Endothelial cell (in vitro differentiated cells): ENCODE results near the gene CHRNB2. TPM values are rescaled to one million over a fixed set of nuclear protein-coding genes. Genes with fewer than 3 reads are reported as not detected.

Experiments
- DNase-seq: peaks from one replicate; pipeline ENCODE4 v3.0.0; 2021; ENCODE audit warnings: low spot score
- H3K27ac Mint-ChIP-seq: one replicate; pipeline ENCODE4 v1.8.0; 2021; ENCODE audit warnings: mixed read lengths, inconsistent platforms; ENCODE audit not compliant: unreplicated experiment
- H3K27me3 Mint-ChIP-seq: one replicate; pipeline ENCODE4 v1.8.0; 2021; ENCODE audit warnings: mild to moderate bottlenecking, moderate library complexity, mixed read lengths, inconsistent platforms; ENCODE audit not compliant: unreplicated experiment
- H3K36me3 Mint-ChIP-seq: one replicate; pipeline ENCODE4 v1.8.0; 2021; ENCODE audit warnings: mild to moderate bottlenecking, low read depth, mixed read lengths, inconsistent platforms; ENCODE audit not compliant: unreplicated experiment
- H3K4me1 Mint-ChIP-seq: one replicate; pipeline ENCODE4 v1.8.0; 2021; ENCODE audit warnings: mild to moderate bottlenecking, mixed read lengths, inconsistent platforms; ENCODE audit not compliant: unreplicated experiment
- H3K4me3 Mint-ChIP-seq: one replicate; pipeline ENCODE4 v1.8.0; 2021; ENCODE audit warnings: mild to moderate bottlenecking, mixed read lengths, inconsistent platforms; ENCODE audit not compliant: unreplicated experiment
- H3K9me3 Mint-ChIP-seq: one replicate; pipeline ENCODE4 v1.8.0; 2021; ENCODE audit warnings: mixed read lengths, inconsistent platforms; ENCODE audit not compliant: unreplicated experiment
- total RNA-seq: library from RNA; stranded (reverse); fragmentation: NEBNext Ultra II Directional; extraction: Animal tissue kit (Norgen Biotek cat#: 25700); gene quantifications from one replicate; pipeline ENCODE4 v1.2.1, GENCODE V29; 2021; ENCODE audit not compliant: unreplicated experiment
- TF ChIP-seq, protein P1 (sequence below): fragments of 200-600 bp; sonication (generic); IDR thresholded peaks from one replicate; pipeline ENCODE4 v1.5.0; 2021; ENCODE audit warnings: antibody characterized with exemption; ENCODE audit not compliant: unreplicated experiment

The CHRNB2 gene
- total RNA-seq, 1 donor from 2014 or later, result 0.44 TPM

DNA sequence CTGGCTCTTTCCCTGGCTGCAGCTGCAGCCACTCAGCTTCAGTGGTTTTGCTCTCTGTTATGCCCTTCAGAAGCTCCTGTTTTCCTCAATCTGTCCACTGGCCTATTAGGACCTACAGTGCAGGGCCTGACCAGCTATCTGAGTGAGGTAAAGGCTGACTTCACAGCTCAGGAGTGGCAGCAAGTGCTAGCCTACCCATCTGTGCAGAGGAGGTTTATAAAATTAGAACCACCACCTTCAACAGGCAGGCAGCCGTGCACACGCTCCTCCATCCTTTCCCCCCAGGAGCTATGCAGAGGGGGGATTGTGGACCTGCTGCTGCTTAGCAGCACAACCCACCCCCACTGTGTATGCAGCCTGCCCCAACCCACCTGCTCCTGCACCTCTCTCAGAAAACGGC, 32.1 kb downstream of the CHRNB2 start:
- Mint-ChIP-seq H3K9me3 (no peaks in the 10 kb centered on the region), H3K4me1 (peaks cover 16% of the 10 kb centered on the region), H3K4me3 (peak overlapping the region; percentile 67), H3K27ac (no peak overlapping the region), H3K27me3 (peaks cover 3% of the 10 kb centered on the region), H3K36me3 (peaks cover 56% of the 10 kb centered on the region)
- TF ChIP-seq, protein P1, sequence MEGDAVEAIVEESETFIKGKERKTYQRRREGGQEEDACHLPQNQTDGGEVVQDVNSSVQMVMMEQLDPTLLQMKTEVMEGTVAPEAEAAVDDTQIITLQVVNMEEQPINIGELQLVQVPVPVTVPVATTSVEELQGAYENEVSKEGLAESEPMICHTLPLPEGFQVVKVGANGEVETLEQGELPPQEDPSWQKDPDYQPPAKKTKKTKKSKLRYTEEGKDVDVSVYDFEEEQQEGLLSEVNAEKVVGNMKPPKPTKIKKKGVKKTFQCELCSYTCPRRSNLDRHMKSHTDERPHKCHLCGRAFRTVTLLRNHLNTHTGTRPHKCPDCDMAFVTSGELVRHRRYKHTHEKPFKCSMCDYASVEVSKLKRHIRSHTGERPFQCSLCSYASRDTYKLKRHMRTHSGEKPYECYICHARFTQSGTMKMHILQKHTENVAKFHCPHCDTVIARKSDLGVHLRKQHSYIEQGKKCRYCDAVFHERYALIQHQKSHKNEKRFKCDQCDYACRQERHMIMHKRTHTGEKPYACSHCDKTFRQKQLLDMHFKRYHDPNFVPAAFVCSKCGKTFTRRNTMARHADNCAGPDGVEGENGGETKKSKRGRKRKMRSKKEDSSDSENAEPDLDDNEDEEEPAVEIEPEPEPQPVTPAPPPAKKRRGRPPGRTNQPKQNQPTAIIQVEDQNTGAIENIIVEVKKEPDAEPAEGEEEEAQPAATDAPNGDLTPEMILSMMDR, result no peak
- DNase-seq, result no peak

DNA sequence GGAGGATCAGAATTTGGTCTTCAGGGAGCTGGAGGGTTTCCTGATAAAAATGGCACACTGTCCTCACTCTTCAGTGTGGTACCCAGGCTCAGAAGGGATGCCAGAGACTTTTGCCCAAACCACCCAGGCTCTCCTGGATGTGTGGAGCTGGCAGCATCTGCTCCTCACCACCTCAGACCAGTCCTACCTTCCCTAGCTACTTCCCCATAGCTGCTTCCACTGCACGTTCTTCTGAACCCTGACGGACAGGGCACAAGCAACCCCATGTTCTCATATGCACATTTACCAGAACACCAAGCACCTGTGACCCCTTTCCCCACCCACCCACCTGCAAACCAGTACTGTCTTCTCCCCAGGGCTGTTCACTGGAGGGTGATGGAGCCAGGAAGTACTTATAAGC, 35.7 kb downstream of the CHRNB2 start:
- peaks cover 6% of the 10 kb centered on the region for H3K27me3 Mint-ChIP-seq
- no peaks in the 10 kb centered on the region for H3K9me3 Mint-ChIP-seq
- H3K27ac Mint-ChIP-seq, result no peak overlapping the region
- H3K36me3 Mint-ChIP-seq, result peaks cover 34% of the 10 kb centered on the region
- peaks cover 33% of the 10 kb centered on the region for H3K4me1 Mint-ChIP-seq
- no peak for DNase-seq
- TF ChIP-seq, protein P1, result no peak
- H3K4me3 Mint-ChIP-seq, result no peak overlapping the region

DNA sequence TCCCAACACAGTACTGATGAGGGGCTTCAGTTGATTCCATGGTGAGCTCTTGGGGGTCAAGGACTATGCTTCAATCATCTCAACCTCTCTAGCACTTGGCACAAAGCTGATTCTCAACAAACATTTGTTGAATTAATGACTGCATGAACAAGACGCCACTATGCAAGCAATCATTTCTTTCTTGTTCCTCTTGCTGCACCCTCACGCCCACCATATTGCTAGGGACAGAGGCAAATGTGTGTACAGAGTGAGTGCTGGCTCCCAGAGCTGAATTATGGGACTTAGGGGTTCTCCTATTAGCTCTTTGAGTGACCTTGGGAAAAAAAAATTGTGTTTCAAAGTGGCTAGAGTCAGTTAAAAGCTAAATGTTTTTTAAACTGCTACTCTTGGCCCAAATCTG, 38.0 kb downstream of the CHRNB2 start:
- Mint-ChIP-seq H3K27ac (peak overlapping the region; percentile 64), H3K36me3 (peaks cover 26% of the 10 kb centered on the region), H3K27me3 (peaks cover 6% of the 10 kb centered on the region), H3K9me3 (no peaks in the 10 kb centered on the region), H3K4me1 (peaks cover 40% of the 10 kb centered on the region), H3K4me3 (no peak overlapping the region)
- no peak for DNase-seq
- TF ChIP-seq, protein P1, result no peak

DNA sequence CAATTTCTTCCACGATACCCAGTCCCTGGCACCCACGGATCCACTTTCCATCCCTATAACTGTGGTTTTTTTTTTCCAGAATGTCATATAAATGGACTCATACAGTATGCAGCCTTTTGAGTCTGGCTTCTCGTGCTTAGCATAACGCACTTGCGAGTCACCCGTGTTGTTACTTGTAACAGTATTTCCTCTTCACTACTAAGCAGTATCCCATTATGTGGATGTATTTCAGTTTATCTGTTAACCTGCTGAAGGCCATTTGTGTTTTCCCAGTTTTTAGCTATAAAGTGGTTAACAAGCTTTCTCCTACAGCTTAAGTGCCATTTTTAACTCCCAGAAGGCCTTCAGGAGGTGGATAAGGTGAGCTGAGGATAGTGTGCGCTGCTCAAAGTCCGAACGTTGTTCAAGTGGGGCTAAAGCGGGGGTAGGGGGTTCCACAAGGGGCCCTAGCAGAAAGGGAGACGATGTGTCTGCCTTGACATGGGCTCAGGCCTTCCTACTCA, 39.6 kb downstream of the CHRNB2 start:
- H3K36me3 Mint-ChIP-seq, result peaks cover 10% of the 10 kb centered on the region
- H3K9me3 Mint-ChIP-seq, result no peaks in the 10 kb centered on the region
- no peak for DNase-seq
- TF ChIP-seq, protein P1, result no peak
- H3K27ac Mint-ChIP-seq, result peak overlapping the region; percentile 99
- H3K4me3 Mint-ChIP-seq, result peak overlapping the region; percentile 99
- peaks cover 6% of the 10 kb centered on the region for H3K27me3 Mint-ChIP-seq
- peaks cover 47% of the 10 kb centered on the region for H3K4me1 Mint-ChIP-seq

DNA sequence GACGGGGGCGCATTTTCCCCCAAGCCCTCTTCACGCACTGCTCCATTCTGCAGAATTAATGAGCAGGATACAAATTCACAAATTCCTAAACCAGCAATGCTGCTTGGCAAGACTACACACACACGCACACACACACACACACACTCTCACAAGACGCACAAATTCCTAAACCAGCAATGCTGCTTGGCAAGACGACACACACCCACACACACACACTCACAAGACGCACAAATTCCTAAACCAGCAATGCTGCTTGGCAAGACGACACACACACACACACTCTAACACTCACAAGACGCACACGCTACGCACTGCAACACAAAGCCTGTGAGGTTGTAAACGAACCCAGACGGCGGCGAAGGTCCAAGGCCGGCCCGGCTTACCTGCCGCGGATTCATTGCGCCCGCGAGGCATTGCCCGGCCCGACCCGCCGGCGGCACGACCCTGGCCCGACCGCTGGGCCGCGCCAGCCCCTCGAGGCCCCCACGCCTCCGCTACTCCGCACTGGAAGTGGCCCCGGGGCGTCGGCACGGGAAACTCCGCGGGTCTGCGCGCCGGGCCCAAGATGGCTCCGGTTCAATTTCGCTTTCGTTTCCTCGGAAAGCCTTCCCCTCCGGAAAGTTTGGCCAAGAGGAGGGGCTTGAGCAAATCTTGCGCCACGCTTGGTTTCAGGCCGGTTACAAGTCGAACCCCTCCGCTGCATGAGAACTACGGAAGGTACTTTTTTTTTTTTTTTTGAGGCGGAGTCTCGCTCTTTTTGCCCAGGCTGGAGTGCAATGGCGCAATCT, 40.2 kb downstream of the CHRNB2 start, which contains the start of gene ADAR:
Gene ADAR, minus strand, starts transcription at position 578 of the 788 bp plus-strand sequence. Its CDS starts 180 bp downstream, at position 398.
- Mint-ChIP-seq H3K36me3 (peaks cover 10% of the 10 kb centered on the region), H3K4me1 (peaks cover 47% of the 10 kb centered on the region), H3K27me3 (peaks cover 6% of the 10 kb centered on the region), H3K27ac (peak within 1 kb of the TSS; percentile 99), H3K4me3 (peak within 1 kb of the TSS; percentile 99), H3K9me3 (no peaks in the 10 kb centered on the region)
- TF ChIP-seq, protein P1, result no peak
- peak; percentile 78 for DNase-seq
